A549 treated with AZD9567 at 1 μM for 4 hours (cell line): ENCODE results near the gene SNX15. TPM values are rescaled to one million over a fixed set of nuclear protein-coding genes. Genes with fewer than 3 reads are reported as not detected.

ENCODE experiments used
- total RNA-seq: library from RNA; stranded (reverse); fragments of 200-300 nt; extraction: Qiagen RNA extraction; gene quantifications from 5 replicates; pipeline ENCODE4 v1.2.3, GENCODE V29; 2022; ENCODE audit not compliant: insufficient read depth

SNX15 gene
- 21.5 to 38.9 TPM (median 23.0 TPM) in 5 replicates for total RNA-seq

GRCh38 chr11:65027213-65028067, at the start of gene SNX15:
Gene SNX15 (plus strand): TSS chr11:65027439. CDS start chr11:65027538, 99 bp downstream.

GRCh38 chr11:64996710-64997380, 30.4 kb upstream of the SNX15 start, which contains the start of gene BATF2:
Gene BATF2 (minus strand): TSS chr11:64996971. CDS start chr11:64996914, 57 bp downstream.

GRCh38 chr11:65013888-65014725, 13.1 kb upstream of the SNX15 start, which contains the start of gene ARL2:
Gene ARL2 (plus strand): TSS chr11:65014160. CDS start chr11:65014208, 48 bp downstream.

GRCh38 chr11:65040847-65041622, 13.8 kb downstream of the SNX15 start, which contains the start of gene SAC3D1:
Gene SAC3D1 (plus strand): TSS chr11:65041210. CDS start chr11:65041293, 83 bp downstream.

GRCh38 chr11:65058419-65059054, 31.3 kb downstream of the SNX15 start, which contains the start of gene NAALADL1:
Gene NAALADL1 (minus strand): TSS chr11:65058553. CDS start chr11:65058521, 32 bp downstream.

GRCh38 chr11:65083834-65084597, 56.8 kb downstream of the SNX15 start, which contains the start of the genes CDCA5 and ZFPL1:
Gene CDCA5 (minus strand): TSS chr11:65084040. CDS start chr11:65083978, 62 bp downstream.
Gene ZFPL1 (plus strand): TSS chr11:65084222. CDS start chr11:65084699, 477 bp downstream.

Other genes with a start within 250 kb of the SNX15 start
- 150 to 269 TPM (median 165 TPM) in 5 replicates for gene SF1, start 248.9 kb upstream of the SNX15 start, total RNA-seq
- 5.6 to 9.3 TPM (median 7.9 TPM) in 5 replicates for gene MAP4K2, start 224.2 kb upstream of the SNX15 start, total RNA-seq
- gene MEN1, start 216.9 kb upstream of the SNX15 start, total RNA-seq: 36.7 to 42.8 TPM (median 41.1 TPM) in 5 replicates
- gene CDC42BPG, start 182.8 kb upstream of the SNX15 start, total RNA-seq: 0.66 to 1.3 TPM (median 1.2 TPM) in 5 replicates
- 91.2 to 130 TPM (median 114 TPM) in 5 replicates for gene EHD1, start 148.8 kb upstream of the SNX15 start, total RNA-seq
- 8.4 to 25.0 TPM (median 22.0 TPM) in 5 replicates for gene ATG2A, start 110.2 kb upstream of the SNX15 start, total RNA-seq
- gene PPP2R5B, start 102.8 kb upstream of the SNX15 start, total RNA-seq: 3.9 to 9.0 TPM (median 4.9 TPM) in 5 replicates
- gene GPHA2, start 91.5 kb upstream of the SNX15 start, total RNA-seq: not detected in 5 replicates
- gene MAJIN, start 55.3 kb upstream of the SNX15 start, total RNA-seq: not detected in 5 replicates
- 0.32 to 0.72 TPM (median 0.56 TPM) in 4 of 5 replicates, not detected in the other for gene BATF2, start 30.5 kb upstream of the SNX15 start, total RNA-seq
- gene ARL2, start 13.3 kb upstream of the SNX15 start, total RNA-seq: 178 to 191 TPM (median 184 TPM) in 5 replicates
- gene SAC3D1, start 13.8 kb downstream of the SNX15 start, total RNA-seq: 28.1 to 60.9 TPM (median 56.5 TPM) in 5 replicates
- 0.10 to 0.11 TPM (median 0.10 TPM) in 3 of 5 replicates, not detected in the others for gene NAALADL1, start 31.1 kb downstream of the SNX15 start, total RNA-seq
- 53.7 to 73.8 TPM (median 71.6 TPM) in 5 replicates for gene CDCA5, start 56.6 kb downstream of the SNX15 start, total RNA-seq
- gene ZFPL1, start 56.8 kb downstream of the SNX15 start, total RNA-seq: 36.2 to 60.8 TPM (median 37.2 TPM) in 5 replicates
- gene VPS51, start 68.8 kb downstream of the SNX15 start, total RNA-seq: 53.4 to 56.1 TPM (median 54.3 TPM) in 5 replicates
- gene TM7SF2, start 84.4 kb downstream of the SNX15 start, total RNA-seq: 5.2 to 8.9 TPM (median 7.1 TPM) in 5 replicates
- gene ZNHIT2, start 90.3 kb downstream of the SNX15 start, total RNA-seq: 18.0 to 24.2 TPM (median 22.8 TPM) in 5 replicates
- 717 to 1,025 TPM (median 998 TPM) in 5 replicates for gene FAU, start 94.7 kb downstream of the SNX15 start, total RNA-seq
- 63.0 to 75.1 TPM (median 69.6 TPM) in 5 replicates for gene MRPL49, start 94.9 kb downstream of the SNX15 start, total RNA-seq
- 32.1 to 46.1 TPM (median 43.1 TPM) in 5 replicates for gene SYVN1, start 107.1 kb downstream of the SNX15 start, total RNA-seq
- not detected in 5 replicates for gene SPDYC, start 142.8 kb downstream of the SNX15 start, total RNA-seq
- 99.3 to 109 TPM (median 108 TPM) in 5 replicates for gene CAPN1, start 154.5 kb downstream of the SNX15 start, total RNA-seq
- gene POLA2, start 234.5 kb downstream of the SNX15 start, total RNA-seq: 10.7 to 16.6 TPM (median 12.9 TPM) in 5 replicates